ENCODE results near the gene CCL4. TPM values are rescaled to one million over a fixed set of nuclear protein-coding genes. Genes with fewer than 3 reads are reported as not detected.

CCL4 gene
- total and polyA plus RNA-seq, 2 experiments from 2014 or later = not detected

- H3K27me3 Mint-ChIP-seq (ENCODE audit: insufficient read depth, low read depth, poor library complexity) = peaks cover 2% of the 10 kb centered on the region
- DNase-seq (ENCODE audit: low spot score) = no peak
- no peak overlapping the region for H3K4me3 Mint-ChIP-seq
- Histone ChIP-seq H3K9me2 (ENCODE audit: insufficient read depth) (no peaks in the 10 kb centered on the region), H3K27me3 (ENCODE audit: insufficient read depth) (no peaks in the 10 kb centered on the region), H3F3A (replicated peaks; ENCODE audit: low read depth) (no peaks in the 10 kb centered on the region), H3K27ac (ENCODE audit: low read depth) (no peak overlapping the region), H3K4me1 (ENCODE audit: insufficient read depth) (no peaks in the 10 kb centered on the region), H4K20me1 (replicated peaks; ENCODE audit: insufficient read depth) (no peaks in the 10 kb centered on the region), H3K4me2 (no peak overlapping the region), H2AFZ (no peak overlapping the region), H3K4me3 (no peak overlapping the region), H3K36me3 (ENCODE audit: insufficient read depth) (no peaks in the 10 kb centered on the region), H3K79me2 (replicated peaks; ENCODE audit: insufficient read depth) (no peaks in the 10 kb centered on the region)
- H3K4me1 Mint-ChIP-seq = no peaks in the 10 kb centered on the region
- ATAC-seq = no peak
- H3K36me3 Mint-ChIP-seq (ENCODE audit: low read depth) = no peaks in the 10 kb centered on the region
- H3K27ac Mint-ChIP-seq = no peak overlapping the region
- no peaks in the 10 kb centered on the region; the same call in 2 of the 3 replicates for H3K9me3 Mint-ChIP-seq
- TF ChIP-seq ETS1 (IDR thresholded peaks at IDR 0.05) = no peak
- TF ChIP-seq ZNF331 (CRISPR knock-in tag; IDR thresholded peaks at IDR 0.05; ENCODE audit: low read depth) = no peak
- TF ChIP-seq NANOG (IDR thresholded peaks at IDR 0.05; ENCODE audit: borderline replicate concordance) = no peak
- no peak for TF ChIP-seq STAT1 (IDR thresholded peaks at IDR 0.05; ENCODE audit: unreplicated experiment)
- TF ChIP-seq POLR2AphosphoS5 (IDR thresholded peaks at IDR 0.05; ENCODE audit: low read depth) = no peak
- no peak for TF ChIP-seq CREB1 (CRISPR knock-in tag; IDR thresholded peaks at IDR 0.05; ENCODE audit: low read depth)
- TF ChIP-seq ZNF114 (CRISPR knock-in tag; IDR thresholded peaks at IDR 0.05) = no peak
- no peak for TF ChIP-seq EZH2 (IDR thresholded peaks at IDR 0.05; ENCODE audit: low read depth, unreplicated experiment)
- no peak for TF ChIP-seq ZNF462 (CRISPR knock-in tag; IDR thresholded peaks at IDR 0.05)
- TF ChIP-seq EZH2phosphoT487 (IDR thresholded peaks at IDR 0.05; ENCODE audit: unreplicated experiment) = no peak
- TF ChIP-seq REST (IDR thresholded peaks at IDR 0.05; ENCODE audit: unreplicated experiment) = no peak
- no peak for TF ChIP-seq CTCF (conservative IDR thresholded peaks at IDR 0.05; ENCODE audit: low read depth in 2 of 2)
- no peak for TF ChIP-seq JUNB (IDR thresholded peaks at IDR 0.05; ENCODE audit: unreplicated experiment)
Measured at GRCh38 chr17:36104701-36105181, 1.1 kb downstream of the CCL4 start.
